ENCODE data around the gene HOXB2.
A peak's percentile ranks its signal among the peaks of the same experiment; 100 is the strongest.

HOXB2 gene

DNA sequence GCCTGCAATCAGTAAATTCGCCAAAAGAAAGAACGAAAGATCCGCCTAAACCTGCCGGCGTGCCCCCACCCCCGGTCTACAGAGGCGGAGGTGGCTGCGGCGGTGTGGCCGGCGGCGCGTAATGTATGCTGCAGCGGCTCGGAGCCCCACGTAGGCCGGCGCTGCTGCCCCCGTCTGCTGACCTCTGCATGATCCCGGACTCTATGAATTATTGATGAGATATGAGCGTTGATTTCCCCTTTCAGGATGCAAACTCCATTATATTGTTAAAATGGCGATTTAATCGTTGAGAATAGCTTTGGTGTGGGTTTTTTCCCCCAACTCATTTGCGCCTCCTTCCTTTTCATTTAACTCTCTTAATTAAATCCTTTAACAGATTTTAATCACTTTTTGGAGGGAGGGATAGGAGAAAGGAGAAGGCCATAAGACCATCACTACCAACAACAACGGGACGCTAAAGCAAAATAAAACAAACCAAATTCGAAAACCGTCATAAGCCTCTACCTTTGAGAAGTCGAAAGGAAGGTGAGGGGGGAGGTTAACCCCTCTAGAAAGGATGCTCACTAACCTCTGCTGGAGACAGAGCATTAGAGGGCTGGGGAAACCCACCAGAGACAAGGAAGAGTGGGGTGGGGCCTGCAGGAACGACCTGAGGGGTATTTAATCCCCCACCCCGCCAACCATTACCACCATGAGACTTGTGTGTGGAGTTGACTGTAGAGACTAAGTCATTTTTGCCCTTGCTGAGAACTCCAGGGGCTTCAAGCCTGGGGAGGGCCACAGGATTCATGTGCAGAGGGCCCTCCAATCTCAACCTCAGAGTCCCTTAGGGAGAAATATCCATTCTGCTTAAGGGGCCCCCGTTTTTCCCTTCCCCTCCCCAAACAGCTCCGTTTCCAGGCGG lies 41.7 kb upstream of the HOXB2 start:
- DNase-seq (ENCODE audit: low read depth), result no peak
- TF ChIP-seq, protein P1, sequence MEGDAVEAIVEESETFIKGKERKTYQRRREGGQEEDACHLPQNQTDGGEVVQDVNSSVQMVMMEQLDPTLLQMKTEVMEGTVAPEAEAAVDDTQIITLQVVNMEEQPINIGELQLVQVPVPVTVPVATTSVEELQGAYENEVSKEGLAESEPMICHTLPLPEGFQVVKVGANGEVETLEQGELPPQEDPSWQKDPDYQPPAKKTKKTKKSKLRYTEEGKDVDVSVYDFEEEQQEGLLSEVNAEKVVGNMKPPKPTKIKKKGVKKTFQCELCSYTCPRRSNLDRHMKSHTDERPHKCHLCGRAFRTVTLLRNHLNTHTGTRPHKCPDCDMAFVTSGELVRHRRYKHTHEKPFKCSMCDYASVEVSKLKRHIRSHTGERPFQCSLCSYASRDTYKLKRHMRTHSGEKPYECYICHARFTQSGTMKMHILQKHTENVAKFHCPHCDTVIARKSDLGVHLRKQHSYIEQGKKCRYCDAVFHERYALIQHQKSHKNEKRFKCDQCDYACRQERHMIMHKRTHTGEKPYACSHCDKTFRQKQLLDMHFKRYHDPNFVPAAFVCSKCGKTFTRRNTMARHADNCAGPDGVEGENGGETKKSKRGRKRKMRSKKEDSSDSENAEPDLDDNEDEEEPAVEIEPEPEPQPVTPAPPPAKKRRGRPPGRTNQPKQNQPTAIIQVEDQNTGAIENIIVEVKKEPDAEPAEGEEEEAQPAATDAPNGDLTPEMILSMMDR (IDR thresholded peaks at IDR 0.05; ENCODE audit: insufficient read depth, low read depth, low read length, missing control alignments), result no peak
- no peak overlapping the region for H3K4me3 ChIP-seq (ENCODE audit: low read depth, low read length)

GRCh38 chr17:48584223-48584741 lies 39.4 kb upstream of the HOXB2 start:
- DNase-seq (ENCODE audit: low read depth), result no peak
- no peak overlapping the region for H3K4me3 ChIP-seq (ENCODE audit: low read depth, low read length)

DNA sequence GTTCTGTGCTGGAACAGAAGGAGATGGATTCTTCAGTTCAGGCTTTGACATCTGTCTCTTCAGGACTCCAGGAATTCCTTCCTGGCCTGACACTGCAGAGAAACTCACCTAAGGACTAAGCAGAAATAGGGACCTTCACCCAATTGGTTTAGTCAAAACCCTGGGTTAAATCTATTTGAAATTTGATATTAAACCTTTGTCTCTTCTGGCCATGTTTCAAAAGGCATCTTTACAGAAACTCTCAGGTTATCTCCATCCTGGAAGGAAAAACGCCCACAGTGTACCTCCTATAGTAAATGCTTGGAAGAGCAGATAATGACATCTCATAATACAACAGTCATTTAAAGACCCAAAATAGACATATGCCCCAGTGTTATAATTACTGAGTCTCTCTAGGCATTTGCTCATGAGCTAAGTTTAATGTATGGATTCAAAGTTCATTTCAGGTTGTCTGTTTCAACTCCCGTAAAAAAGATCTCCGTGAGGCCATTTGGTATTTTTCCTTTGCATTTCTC lies 38.9 kb upstream of the HOXB2 start:
- no peak for DNase-seq (ENCODE audit: low read depth)
- TF ChIP-seq, protein P1 (IDR thresholded peaks at IDR 0.05; ENCODE audit: insufficient read depth, low read depth, low read length, missing control alignments), result no peak
- no peak overlapping the region for H3K4me3 ChIP-seq (ENCODE audit: low read depth, low read length)

More at GRCh38 chr17:48584223-48584741, 39.4 kb upstream of the HOXB2 start:
- TF ChIP-seq, protein P1 (IDR thresholded peaks at IDR 0.05; ENCODE audit: insufficient read depth, low read depth, low read length, missing control alignments), result no peak

DNA sequence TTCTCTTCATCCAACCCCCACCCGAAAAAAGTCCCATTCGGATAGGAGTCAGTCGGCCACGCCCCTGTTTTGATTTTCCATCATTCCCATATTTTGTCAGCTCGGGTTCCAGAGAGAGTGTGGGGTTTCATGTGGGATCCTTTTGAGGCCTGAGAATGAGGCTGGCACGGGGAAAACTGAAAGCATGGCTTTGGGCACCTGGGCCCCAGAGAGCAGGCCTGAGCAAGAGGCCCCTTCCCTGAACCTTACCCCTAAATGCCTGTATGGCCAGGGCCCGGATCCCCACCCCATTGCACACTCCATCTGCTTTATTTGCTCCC lies 37.8 kb upstream of the HOXB2 start:
- no peak for DNase-seq (ENCODE audit: low read depth)
- no peak overlapping the region for H3K4me3 ChIP-seq (ENCODE audit: low read depth, low read length)
- TF ChIP-seq, protein P1 (IDR thresholded peaks at IDR 0.05; ENCODE audit: insufficient read depth, low read depth, low read length, missing control alignments), result no peak

GRCh38 chr17:48579760-48580554 lies 35.0 kb upstream of the HOXB2 start:
- DNase-seq (ENCODE audit: low read depth), result no peak
- no peak overlapping the region for H3K4me3 ChIP-seq (ENCODE audit: low read depth, low read length)
- TF ChIP-seq, protein P1 (IDR thresholded peaks at IDR 0.05; ENCODE audit: insufficient read depth, low read depth, low read length, missing control alignments), result no peak

DNA sequence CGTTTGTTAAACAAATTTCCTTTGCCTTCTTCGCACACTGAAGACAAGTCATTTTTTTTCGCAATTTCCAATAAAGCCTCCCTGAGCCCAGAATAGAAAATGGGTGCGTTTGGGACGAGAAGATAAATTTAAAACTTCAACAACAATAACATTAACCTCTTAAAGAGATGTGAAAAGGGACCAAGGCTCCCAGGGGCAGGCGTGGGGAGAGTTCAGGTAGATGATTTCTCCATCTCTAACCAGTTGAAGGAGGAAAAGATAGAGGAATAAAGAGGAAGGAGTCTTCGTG lies 34.5 kb upstream of the HOXB2 start:
- TF ChIP-seq, protein P1 (IDR thresholded peaks at IDR 0.05; ENCODE audit: insufficient read depth, low read depth, low read length, missing control alignments), result no peak
- DNase-seq (ENCODE audit: low read depth), result no peak
- H3K4me3 ChIP-seq (ENCODE audit: low read depth, low read length), result peak overlapping the region; percentile 70
